ENCODE results near the gene SLCO3A1. TPM values are rescaled to one million over a fixed set of nuclear protein-coding genes. Genes with fewer than 3 reads are reported as not detected.

The SLCO3A1 gene
- total RNA-seq, 1 experiment from 2014 or later, result not detected

- in situ Hi-C loops (cut with HindIII; ENCODE audit: low sequenced_read_pairs), result no loop called here
- DNase-seq (ENCODE audit: low spot score), result no peak
These were observed 265.4 kb downstream of the SLCO3A1 start for GRCh38 chr15:92118936-92119325.

GRCh38 chr15:92120094-92120795 lies 266.7 kb downstream of the SLCO3A1 start:
- in situ Hi-C loops (cut with HindIII; ENCODE audit: low sequenced_read_pairs), result no loop called here
- no peak for DNase-seq (ENCODE audit: low spot score)

DNA sequence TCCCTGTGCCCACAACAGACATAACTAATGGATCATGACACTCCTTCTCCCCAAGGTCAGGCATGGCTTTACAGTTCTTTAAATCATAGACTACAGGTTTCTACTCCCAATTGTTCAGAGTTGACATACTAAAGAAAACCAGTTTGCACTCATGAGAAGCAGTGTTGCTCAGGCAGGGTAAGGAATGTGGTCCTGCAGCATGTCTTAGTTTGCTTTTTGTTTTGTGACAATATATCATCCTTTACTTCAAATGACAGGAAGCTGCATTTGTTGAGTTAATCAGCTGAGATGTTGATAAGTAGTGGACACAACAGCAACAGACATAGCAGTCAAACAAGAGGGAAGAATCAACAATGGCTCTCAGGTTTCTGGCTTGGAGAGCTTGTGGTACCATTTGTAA lies 267.5 kb downstream of the SLCO3A1 start:
- in situ Hi-C loops (cut with HindIII; ENCODE audit: low sequenced_read_pairs), result no loop called here
- no peak for DNase-seq (ENCODE audit: low spot score)

GRCh38 chr15:92122259-92122658 lies 268.8 kb downstream of the SLCO3A1 start:
- in situ Hi-C loops (cut with HindIII; ENCODE audit: low sequenced_read_pairs), result no loop called here

GRCh38 chr15:92123962-92124656 lies 270.6 kb downstream of the SLCO3A1 start:
- in situ Hi-C loops (cut with HindIII; ENCODE audit: low sequenced_read_pairs), result no loop called here
- DNase-seq (ENCODE audit: low spot score), result no peak

More at GRCh38 chr15:92122259-92122658, 268.8 kb downstream of the SLCO3A1 start:
- no peak for DNase-seq (ENCODE audit: low spot score)

GRCh38 chr15:92124657-92125010 lies 271.1 kb downstream of the SLCO3A1 start:
- in situ Hi-C loops (cut with HindIII; ENCODE audit: low sequenced_read_pairs), result no loop called here
- DNase-seq (ENCODE audit: low spot score), result no peak

DNA sequence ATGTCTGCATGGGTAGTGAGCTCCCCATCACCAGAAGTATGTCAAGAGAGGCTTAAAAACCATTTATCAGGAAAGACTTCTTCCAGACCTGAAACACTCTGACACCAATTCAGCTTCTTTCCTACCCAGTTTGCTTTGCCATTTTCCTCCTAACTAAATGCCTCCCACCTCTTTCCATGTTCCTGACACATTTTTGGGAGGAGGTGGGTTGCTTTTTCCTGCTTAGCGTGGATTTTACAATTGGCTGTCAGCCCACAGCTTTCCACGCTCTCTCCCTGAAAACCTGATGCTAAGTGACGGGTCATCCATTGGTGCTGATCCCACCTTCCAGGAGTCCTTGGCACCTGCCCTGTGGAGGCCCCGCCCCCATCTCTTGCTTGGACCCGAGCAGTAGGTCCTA lies 275.3 kb downstream of the SLCO3A1 start:
- in situ Hi-C loops (cut with HindIII; ENCODE audit: low sequenced_read_pairs), result no loop called here
- no peak for DNase-seq (ENCODE audit: low spot score)

GRCh38 chr15:92130244-92130643 lies 276.7 kb downstream of the SLCO3A1 start:
- in situ Hi-C loops (cut with HindIII; ENCODE audit: low sequenced_read_pairs), result no loop called here

DNA sequence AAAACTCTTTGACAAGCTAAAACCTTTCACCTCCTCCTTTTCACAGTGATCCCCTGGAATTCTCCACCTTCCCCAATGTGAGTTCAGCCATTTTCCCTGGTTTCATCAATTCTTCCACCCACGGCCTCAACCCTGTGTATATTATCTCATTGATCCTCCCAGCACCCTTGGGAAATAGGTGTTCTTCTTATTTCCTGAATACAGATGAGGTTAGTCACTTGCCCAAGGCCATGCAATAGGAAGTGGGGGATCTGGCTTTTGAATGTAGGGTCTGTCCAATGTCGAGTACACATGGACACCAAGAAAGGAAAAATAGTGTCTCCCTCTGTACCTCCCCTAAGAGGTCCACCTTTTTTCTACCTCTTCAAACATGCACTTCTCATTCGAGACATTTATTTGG lies 277.4 kb downstream of the SLCO3A1 start:
- DNase-seq (ENCODE audit: low spot score), result no peak
- in situ Hi-C loops (cut with HindIII; ENCODE audit: low sequenced_read_pairs), result no loop called here

More at GRCh38 chr15:92130244-92130643, 276.7 kb downstream of the SLCO3A1 start:
- no peak for DNase-seq (ENCODE audit: low spot score)

- in situ Hi-C loops (cut with HindIII; ENCODE audit: low sequenced_read_pairs), result no loop called here
- DNase-seq (ENCODE audit: low spot score), result no peak
These were observed 279.7 kb downstream of the SLCO3A1 start for GRCh38 chr15:92132982-92133755.

- DNase-seq (ENCODE audit: low spot score), result no peak
- in situ Hi-C loops (cut with HindIII; ENCODE audit: low sequenced_read_pairs), result no loop called here
These were observed 287.3 kb downstream of the SLCO3A1 start for GRCh38 chr15:92140796-92141195.

DNA sequence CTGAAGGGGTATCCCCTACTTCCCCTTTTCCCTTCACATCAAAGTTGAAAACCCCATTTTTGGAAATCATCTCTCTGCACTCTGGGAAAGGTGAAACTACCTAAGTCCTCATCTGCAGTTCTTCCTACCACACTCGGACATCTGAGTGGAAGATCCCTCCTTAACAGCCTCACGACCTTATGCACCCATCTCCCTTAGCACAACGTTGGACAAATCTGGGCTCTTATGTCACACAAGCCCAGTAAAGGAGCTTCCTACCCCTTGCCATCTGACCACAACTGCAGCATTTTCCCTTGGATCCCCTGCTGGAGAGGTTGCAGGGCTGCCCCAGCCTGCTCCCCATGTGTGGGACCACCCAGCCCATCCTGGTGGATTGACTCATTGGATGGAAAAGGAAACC lies 288.1 kb downstream of the SLCO3A1 start:
- DNase-seq (ENCODE audit: low spot score), result no peak
- in situ Hi-C loops (cut with HindIII; ENCODE audit: low sequenced_read_pairs), result no loop called here

GRCh38 chr15:92142242-92143232 lies 289.0 kb downstream of the SLCO3A1 start:
- DNase-seq (ENCODE audit: low spot score), result no peak

DNA sequence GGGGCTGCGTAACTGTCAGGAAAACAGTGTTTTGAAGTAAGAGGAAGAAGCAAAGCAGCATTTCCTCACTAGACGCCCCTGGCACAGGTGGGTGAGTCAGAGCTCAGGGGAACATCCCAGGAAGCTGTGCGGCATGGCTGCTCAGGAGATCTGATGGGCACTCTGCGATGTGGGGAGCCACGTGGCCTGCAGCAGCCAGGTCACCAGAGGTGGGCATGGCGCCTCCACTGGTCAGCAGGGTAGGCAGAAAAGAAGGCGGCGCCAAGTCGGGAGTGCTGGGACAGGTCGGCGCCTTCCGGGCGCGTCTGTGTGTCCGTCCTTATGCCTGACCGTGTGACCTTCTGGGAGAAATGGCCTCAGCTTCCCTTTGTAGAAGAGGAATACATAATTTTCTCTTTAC lies 290.3 kb downstream of the SLCO3A1 start:
- no peak for DNase-seq (ENCODE audit: low spot score)
- in situ Hi-C loops (cut with HindIII; ENCODE audit: low sequenced_read_pairs), result no loop called here

More at GRCh38 chr15:92142242-92143232, 289.0 kb downstream of the SLCO3A1 start:
- in situ Hi-C loops (cut with HindIII; ENCODE audit: low sequenced_read_pairs), result no loop called here

GRCh38 chr15:92146511-92147150 lies 293.1 kb downstream of the SLCO3A1 start:
- in situ Hi-C loops (cut with HindIII; ENCODE audit: low sequenced_read_pairs), result no loop called here
- DNase-seq (ENCODE audit: low spot score), result no peak

GRCh38 chr15:92149029-92149428 lies 295.5 kb downstream of the SLCO3A1 start:
- in situ Hi-C loops (cut with HindIII; ENCODE audit: low sequenced_read_pairs), result no loop called here
- DNase-seq (ENCODE audit: low spot score), result no peak

DNA sequence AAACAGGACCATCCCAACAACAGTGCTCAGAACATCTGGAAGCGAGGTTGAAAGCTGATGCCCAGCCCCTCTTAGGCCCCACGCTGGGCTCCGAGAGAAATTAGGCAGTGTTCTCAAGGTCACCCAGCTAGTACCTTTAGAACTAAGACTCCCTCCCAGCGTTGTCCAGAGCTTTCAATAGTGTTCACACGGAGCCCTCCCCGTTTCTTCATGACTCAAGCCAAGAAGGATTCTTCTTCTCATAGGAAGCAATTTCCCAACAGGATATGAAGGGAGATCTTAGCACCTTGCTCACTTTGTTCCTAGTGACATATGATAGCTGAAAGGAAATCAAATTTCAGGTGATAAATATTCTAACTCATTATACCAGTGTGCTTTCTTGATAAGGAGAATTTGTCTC lies 296.0 kb downstream of the SLCO3A1 start:
- in situ Hi-C loops (cut with HindIII; ENCODE audit: low sequenced_read_pairs), result no loop called here
- DNase-seq (ENCODE audit: low spot score), result no peak

DNA sequence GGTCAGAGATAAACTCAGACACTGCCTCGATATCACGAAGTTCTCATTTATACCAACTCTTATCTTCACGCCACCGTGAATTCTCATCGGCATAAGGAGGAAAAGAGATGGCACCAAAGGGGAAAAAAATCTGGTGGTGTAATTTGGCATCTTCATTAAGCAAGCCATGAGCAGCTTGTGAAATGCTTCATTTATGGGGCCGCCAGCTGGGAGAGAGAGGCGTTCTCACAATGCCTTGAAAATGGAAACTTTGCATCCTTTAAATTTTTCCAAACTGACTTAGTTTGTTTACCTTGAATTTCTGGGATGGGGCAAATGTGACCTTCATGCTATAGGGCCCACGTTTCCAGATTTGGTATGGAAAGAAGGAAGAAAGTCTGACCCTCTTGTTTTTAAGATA lies 297.7 kb downstream of the SLCO3A1 start:
- DNase-seq (ENCODE audit: low spot score), result no peak
- in situ Hi-C loops (cut with HindIII; ENCODE audit: low sequenced_read_pairs), result no loop called here

- in situ Hi-C loops (cut with HindIII; ENCODE audit: low sequenced_read_pairs), result no loop called here
- no peak for DNase-seq (ENCODE audit: low spot score)
These were observed 298.2 kb downstream of the SLCO3A1 start for GRCh38 chr15:92151741-92152140.
